Measurements from ENCODE around the gene RASIP1.
"Not testable (repeated sequence)": the region's sequence is repeated elsewhere in the genome, so short reads cannot be mapped to it uniquely, and the experiment has no call there.

DNA sequence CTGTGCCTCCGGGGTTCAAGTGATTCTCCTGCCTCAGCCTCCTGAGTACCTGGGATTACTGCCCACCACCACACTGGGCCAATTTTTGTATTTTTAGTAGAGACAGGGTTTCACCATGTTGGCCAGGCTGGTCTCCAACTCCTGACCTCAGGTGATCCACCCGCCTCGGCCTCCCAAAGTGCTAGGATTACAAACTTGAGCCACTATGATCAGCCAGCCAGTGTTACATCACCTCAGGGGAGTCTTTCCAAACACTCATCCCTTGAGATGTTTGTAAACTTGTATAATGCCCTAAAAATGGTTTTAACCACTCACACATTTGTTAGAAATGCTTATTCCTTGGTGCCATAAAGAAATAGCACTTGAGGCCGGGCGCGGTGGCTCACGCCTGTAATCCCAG lies 46.0 kb upstream of the RASIP1 start:
- TF ChIP-seq CTCF (IDR thresholded peaks at IDR 0.05; ENCODE audit: borderline replicate concordance, extremely low read depth, low read length, poor library complexity, severe bottlenecking); EZH2 (IDR thresholded peaks at IDR 0.05; ENCODE audit: borderline replicate concordance, low read depth, low read length, severe bottlenecking): not testable (repeated sequence)
